CD14-positive monocyte (primary cell): ENCODE measurements around the gene CTDSPL. TPM values are rescaled to one million over a fixed set of nuclear protein-coding genes. Genes with fewer than 3 reads are reported as not detected.

Experiments
- DNase-seq, 3 donors: peaks; one replicate each; pipeline ENCODE4 v3.0.0-alpha.2; 2011 to 2022
- H2AFZ ChIP-seq: 2 replicates; pipeline ENCODE4 v1.6.0; 2012; ENCODE audit warnings: mild to moderate bottlenecking, low read depth, low read length, inconsistent platforms; ENCODE audit not compliant: insufficient read depth, poor library complexity, severe bottlenecking
- H3K27ac ChIP-seq, 2 donors: 1 replicate in 1 of 2; 2 replicates in 1 of 2; pipeline ENCODE4 v1.5.1; 2012 to 2013; ENCODE audit warnings: low read length in 2 of 2, control low read depth in 1 of 2, inconsistent platforms in 1 of 2, low read depth in 1 of 2, mild to moderate bottlenecking in 1 of 2
- H3K27me3 ChIP-seq, 2 donors: one replicate each; pipeline versions ENCODE4 v1.6.0 to v1.6.1; 2011 to 2013; ENCODE audit warnings: low read length in 2 of 2; ENCODE audit not compliant: control insufficient read depth in 2 of 2, insufficient read depth in 2 of 2
- H3K36me3 ChIP-seq, 2 donors: replicated peaks in 1 of 2; 1 replicate in 1 of 2; 2 replicates in 1 of 2; pipeline versions ENCODE4 v1.5.1 to v1.6.1; 2012 to 2013; ENCODE audit warnings: low read length in 2 of 2, control low read depth in 1 of 2, inconsistent platforms in 1 of 2, mild to moderate bottlenecking in 1 of 2; ENCODE audit not compliant: insufficient read depth in 2 of 2, control insufficient read depth in 1 of 2
- H3K4me1 ChIP-seq, 2 donors: 1 replicate in 1 of 2; 2 replicates in 1 of 2; pipeline versions ENCODE4 v1.5.1 to v1.6.1; 2012 to 2013; ENCODE audit warnings: low read length in 2 of 2, control low read depth in 1 of 2, inconsistent platforms in 1 of 2, mild to moderate bottlenecking in 1 of 2, moderate library complexity in 1 of 2; ENCODE audit not compliant: insufficient read depth in 2 of 2, control insufficient read depth in 1 of 2
- H3K4me2 ChIP-seq: replicated peaks from 2 replicates; pipeline ENCODE3; 2012; ENCODE audit warnings: low read length, moderate library complexity, mild to moderate bottlenecking; ENCODE audit not compliant: poor library complexity, severe bottlenecking; ENCODE audit errors: extremely low read depth
- H3K4me3 ChIP-seq, 3 experiments: fragments of 200-600 bp in 1 of 3; sonication (generic) in 1 of 3; replicated peaks in 1 of 3; 1 replicate in 2 of 3; 2 replicates in 1 of 3; pipeline ENCODE4 v1.5.1; 2011 to 2013; ENCODE audit warnings: low read length in 3 of 3, mild to moderate bottlenecking in 3 of 3, control low read depth in 2 of 3, low read depth in 2 of 3, inconsistent platforms in 1 of 3, moderate library complexity in 1 of 3
- H3K79me2 ChIP-seq: 2 replicates; pipeline ENCODE4 v1.6.0; 2012; ENCODE audit warnings: mild to moderate bottlenecking, control low read depth, inconsistent platforms, low read length, moderate library complexity; ENCODE audit not compliant: insufficient read depth
- H3K9ac ChIP-seq: 2 replicates; pipeline ENCODE4 v1.6.0; 2017; ENCODE audit warnings: low read length, mild to moderate bottlenecking; ENCODE audit not compliant: insufficient read depth, poor library complexity, severe bottlenecking
- H3K9me3 ChIP-seq, 2 donors: replicated peaks in 1 of 2; 1 replicate in 1 of 2; 2 replicates in 1 of 2; pipeline versions ENCODE4 v1.5.1 to v1.6.1; 2012 to 2013; ENCODE audit warnings: low read length in 2 of 2, control low read depth in 1 of 2; ENCODE audit not compliant: control insufficient read depth in 1 of 2, insufficient read depth in 1 of 2
- H4K20me1 ChIP-seq: 2 replicates; pipeline ENCODE4 v1.6.0; 2012; ENCODE audit warnings: mild to moderate bottlenecking, low read length, control low read depth, moderate library complexity; ENCODE audit not compliant: insufficient read depth
- H3K27ac Mint-ChIP-seq, 7 donors: one replicate each; pipeline ENCODE4 v1.8.0; 2020; ENCODE audit warnings: mild to moderate bottlenecking in 7 of 7, mixed read lengths in 7 of 7, moderate library complexity in 6 of 7, inconsistent platforms in 2 of 7
- H3K27me3 Mint-ChIP-seq, 3 donors: one replicate each; pipeline ENCODE4 v1.8.0; 2021 to 2022; ENCODE audit warnings: low read depth in 3 of 3, mild to moderate bottlenecking in 3 of 3, mixed read lengths in 3 of 3, moderate library complexity in 3 of 3, inconsistent platforms in 1 of 3
- H3K36me3 Mint-ChIP-seq, 2 donors: one replicate each; pipeline ENCODE4 v1.8.0; 2020; ENCODE audit warnings: mixed read lengths in 2 of 2, inconsistent platforms in 1 of 2, mild to moderate bottlenecking in 1 of 2
- H3K4me1 Mint-ChIP-seq: one replicate; pipeline ENCODE4 v1.8.0; 2020; ENCODE audit warnings: mild to moderate bottlenecking, mixed read lengths
- H3K4me3 Mint-ChIP-seq, 2 donors: one replicate each; pipeline ENCODE4 v1.8.0; 2020; ENCODE audit warnings: mild to moderate bottlenecking in 2 of 2, mixed read lengths in 2 of 2, moderate library complexity in 1 of 2
- H3K9me3 Mint-ChIP-seq, 7 donors: one replicate each; pipeline ENCODE4 v1.8.0; 2020 to 2022; ENCODE audit warnings: mixed read lengths in 7 of 7, mild to moderate bottlenecking in 6 of 7, moderate library complexity in 6 of 7, inconsistent platforms in 2 of 7
- CTCF ChIP-seq: fragments of 200-600 bp; IDR thresholded peaks from one replicate; pipeline ENCODE4 v1.8.0; 2022; ENCODE audit warnings: antibody characterized with exemption, mild to moderate bottlenecking
- WGBS: methylation state at CpG from one replicate; pipeline ENCODE4 v1.1.5; 2013; ENCODE audit warnings: missing lambda C conversion rate; ENCODE audit not compliant: insufficient coverage; 5-methylcytosine and 5-hydroxymethylcytosine counted together
- intact Hi-C, 2 donors: fragments of 100-400 bp; cut with micrococcal nuclease; formaldehyde crosslinking; loops; one replicate each; pipeline versions ENCODE4 v1.15.0 to v1.15.1; 2023
- polyA plus RNA-seq, 3 donors: library from polyadenylated mRNA; depleted of rRNA in 1 of 3; unstranded in 2 of 3; stranded (reverse) in 1 of 3; fragments of 300-500 nt in 2 of 3; fragments of >200 nt in 1 of 3; fragmentation: Illumina TruSeq in 2 of 3; gene quantifications; 1 replicate in 2 of 3; 2 replicates in 1 of 3; pipeline ENCODE4 v1.2.3, GENCODE V29; 2012 to 2021

CTDSPL gene
- polyA plus RNA-seq, 3 donors = 0.15 to 0.69 (median 0.33) TPM

- Histone ChIP-seq H3K36me3 (peaks cover 63 to 78% of the 10 kb centered on the region in 2 donors), H3K4me1 (peaks cover 7 to 22% of the 10 kb centered on the region in 2 donors), H4K20me1 (no peaks in the 10 kb centered on the region), H3K27me3 (no peaks in the 10 kb centered on the region), H3K9ac (no peak overlapping the region), H3K4me2 (no peak overlapping the region), H3K79me2 (no peaks in the 10 kb centered on the region), H3K4me3 (no peak overlapping the region), H3K27ac (no peak overlapping the region), H2AFZ (no peak overlapping the region), H3K9me3 (no peaks in the 10 kb centered on the region)
- WGBS = 97% methylated on average over 5 of the region's 5 CpGs
- H3K27me3 Mint-ChIP-seq = peaks cover 0 to 4% (median 2%) of the 10 kb centered on the region in 3 donors
- peak overlapping the region in 3 of 7 donors; percentile 7 to 30 (median 10) for H3K27ac Mint-ChIP-seq
- peaks cover 51 to 74% of the 10 kb centered on the region in 2 donors for H3K36me3 Mint-ChIP-seq
- TF ChIP-seq CTCF = no peak
- H3K4me1 Mint-ChIP-seq = peaks cover 25% of the 10 kb centered on the region
- H3K4me3 Mint-ChIP-seq = no peak overlapping the region
- no peak for DNase-seq
- intact Hi-C loops = no loop called here
- H3K9me3 Mint-ChIP-seq = no peaks in the 10 kb centered on the region
These were observed 144.4 kb downstream of the CTDSPL start for GRCh38 chr3:38006031-38006430.

- peaks cover 58 to 73% of the 10 kb centered on the region in 2 donors for H3K36me3 ChIP-seq
- peaks cover 25% of the 10 kb centered on the region for H3K4me1 Mint-ChIP-seq
- no peak overlapping the region for H3K27ac ChIP-seq
- H3K79me2 ChIP-seq = no peaks in the 10 kb centered on the region
- 95% methylated on average over 13 of the region's 16 CpGs for WGBS
- H3K9ac ChIP-seq = no peak overlapping the region
- H3K9me3 ChIP-seq = no peaks in the 10 kb centered on the region
- no peak for DNase-seq
- no peaks in the 10 kb centered on the region for H3K27me3 ChIP-seq
- H3K4me3 Mint-ChIP-seq = no peak overlapping the region
- H4K20me1 ChIP-seq = no peaks in the 10 kb centered on the region
- TF ChIP-seq CTCF = no peak
- peaks cover 7 to 22% of the 10 kb centered on the region in 2 donors for H3K4me1 ChIP-seq
- peaks cover 0 to 4% (median 2%) of the 10 kb centered on the region in 3 donors for H3K27me3 Mint-ChIP-seq
- peaks cover 51 to 73% of the 10 kb centered on the region in 2 donors for H3K36me3 Mint-ChIP-seq
- peak overlapping the region in 1 of 7 donors; percentile 63 for H3K27ac Mint-ChIP-seq
- H3K4me3 ChIP-seq = no peak overlapping the region
- H2AFZ ChIP-seq = no peak overlapping the region
- H3K9me3 Mint-ChIP-seq = no peaks in the 10 kb centered on the region
- no peak overlapping the region for H3K4me2 ChIP-seq
- intact Hi-C loops = no loop called here
These were observed 144.8 kb downstream of the CTDSPL start for GRCh38 chr3:38006445-38006995.
